Activated CD4-positive, alpha-beta T cell treated with anti-CD3 and anti-CD28 coated beads for 1 hour (primary cell): ENCODE results near the gene TRIP4.
"Not testable (repeated sequence)": the region's sequence is repeated elsewhere in the genome, so short reads cannot be mapped to it uniquely, and the experiment has no call there.

Source experiments
- DNase-seq: peaks from one replicate; pipeline ENCODE4 v3.0.0-alpha.2; 2020

The TRIP4 gene

GRCh38 chr15:64490598-64491259 lies 103.1 kb downstream of the TRIP4 start:
- no peak for DNase-seq

- DNase-seq: no peak
These were observed 106.0 kb downstream of the TRIP4 start for GRCh38 chr15:64493641-64494040.

GRCh38 chr15:64495968-64496367 lies 108.3 kb downstream of the TRIP4 start:
- DNase-seq: not testable (repeated sequence)

DNA sequence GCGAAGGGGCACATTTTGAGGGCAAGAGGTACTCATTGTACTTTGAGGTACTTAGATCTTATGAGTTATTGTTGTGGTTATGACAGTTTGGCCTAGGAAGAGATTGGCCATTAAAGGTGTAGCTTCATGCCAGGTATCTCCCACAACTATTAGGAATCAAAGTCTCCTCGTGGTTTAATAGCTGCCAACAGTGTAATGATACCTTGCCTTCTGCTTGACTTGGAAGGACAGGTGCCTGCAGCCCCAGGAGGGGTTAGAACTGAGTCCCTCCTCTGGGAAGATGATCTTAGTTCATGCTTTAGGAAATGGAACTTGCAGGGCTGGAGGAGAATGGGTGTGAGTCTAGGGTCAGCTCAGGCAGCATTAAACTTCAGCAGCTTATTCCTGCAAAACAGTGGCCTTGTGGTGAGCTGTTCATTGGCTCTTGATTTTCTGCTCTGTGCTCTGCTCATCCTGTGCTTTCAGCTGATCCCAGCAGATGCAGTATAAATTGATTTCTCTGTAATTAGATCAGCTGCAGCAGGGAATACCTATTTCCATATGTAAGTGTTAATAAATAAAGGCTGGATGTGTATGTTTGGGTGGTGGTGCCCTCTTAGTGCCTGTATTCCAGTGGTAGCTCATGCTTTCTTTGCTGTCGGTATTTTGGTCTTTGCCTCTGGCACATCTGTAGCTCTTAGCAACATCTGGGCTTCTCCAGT lies 113.2 kb downstream of the TRIP4 start:
- no peak for DNase-seq

DNA sequence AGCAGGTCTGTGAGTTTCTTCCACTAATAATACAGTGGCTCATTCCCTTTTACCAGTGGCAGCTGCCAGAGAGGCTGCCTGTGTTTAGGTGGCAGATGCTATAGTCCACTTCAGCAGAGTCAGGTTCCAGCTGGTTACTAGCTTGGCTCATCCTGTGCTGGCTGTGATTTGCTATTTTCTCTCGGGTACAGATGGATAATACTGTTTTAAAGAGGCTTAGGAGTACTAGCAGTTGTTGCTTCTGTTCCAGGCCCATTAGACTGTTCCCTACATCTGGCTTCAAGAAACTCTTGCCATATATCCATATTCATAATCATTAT lies 113.7 kb downstream of the TRIP4 start:
- DNase-seq: no peak

- no peak for DNase-seq
These were observed 114.5 kb downstream of the TRIP4 start for GRCh38 chr15:64502151-64502550.

- no peak for DNase-seq
These were observed 114.9 kb downstream of the TRIP4 start for GRCh38 chr15:64502551-64502950.

- no peak for DNase-seq
These were observed 115.6 kb downstream of the TRIP4 start for GRCh38 chr15:64503197-64503596.

- DNase-seq: no peak
These were observed 116.0 kb downstream of the TRIP4 start for GRCh38 chr15:64503640-64504039.
